ENCODE results near the gene LMO7. TPM values are rescaled to one million over a fixed set of nuclear protein-coding genes. Genes with fewer than 3 reads are reported as not detected.
A peak's percentile ranks its signal among the peaks of the same experiment; 100 is the strongest.

The LMO7 gene
- total and polyA plus RNA-seq, 2 of the 13 experiments (the other 11 are each of a cell fraction or from before 2014, with no cell fraction given): 34.0 to 121 TPM

DNA sequence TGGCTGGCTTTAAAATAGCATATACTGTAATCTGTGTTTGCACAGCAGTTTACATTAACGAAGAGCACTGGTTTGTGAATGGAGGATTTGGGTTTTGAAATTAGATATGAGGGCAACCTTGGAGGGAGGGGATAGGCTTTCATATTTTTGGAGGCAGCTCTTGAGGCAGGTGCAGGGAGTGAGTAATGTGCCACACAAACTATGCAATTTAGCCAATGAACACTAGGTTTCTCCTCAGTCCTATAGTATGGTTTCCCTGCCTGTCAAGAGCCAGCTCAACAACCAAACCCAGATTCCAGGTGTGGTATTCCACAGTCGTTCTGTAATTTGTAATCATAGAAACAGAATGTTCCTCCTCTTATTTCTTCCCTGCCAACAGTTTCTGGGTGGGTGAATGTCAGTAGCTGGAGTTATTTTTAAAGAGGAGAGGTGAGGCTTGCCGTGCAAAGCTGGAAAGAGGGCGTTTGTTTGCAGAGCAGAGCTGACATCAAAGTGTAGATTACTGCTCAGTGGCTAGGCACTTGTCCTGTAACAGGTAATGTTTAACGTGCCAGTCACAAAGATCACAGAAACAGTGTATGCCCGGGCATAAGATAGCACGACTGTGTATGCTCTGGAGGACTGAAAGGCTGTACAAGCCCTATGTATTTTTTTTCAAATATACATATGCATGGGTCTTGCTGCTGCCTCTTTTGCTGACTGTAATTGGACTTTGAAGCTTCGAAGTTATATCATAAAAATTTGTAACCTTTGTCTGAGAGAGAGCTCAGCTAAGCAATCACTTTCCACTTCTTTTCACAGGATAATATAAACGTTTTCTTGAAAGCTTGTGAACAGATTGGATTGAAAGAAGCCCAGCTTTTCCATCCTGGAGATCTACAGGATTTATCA, 124.2 kb downstream of the LMO7 start (continued):
- TF ChIP-seq, protein P1, sequence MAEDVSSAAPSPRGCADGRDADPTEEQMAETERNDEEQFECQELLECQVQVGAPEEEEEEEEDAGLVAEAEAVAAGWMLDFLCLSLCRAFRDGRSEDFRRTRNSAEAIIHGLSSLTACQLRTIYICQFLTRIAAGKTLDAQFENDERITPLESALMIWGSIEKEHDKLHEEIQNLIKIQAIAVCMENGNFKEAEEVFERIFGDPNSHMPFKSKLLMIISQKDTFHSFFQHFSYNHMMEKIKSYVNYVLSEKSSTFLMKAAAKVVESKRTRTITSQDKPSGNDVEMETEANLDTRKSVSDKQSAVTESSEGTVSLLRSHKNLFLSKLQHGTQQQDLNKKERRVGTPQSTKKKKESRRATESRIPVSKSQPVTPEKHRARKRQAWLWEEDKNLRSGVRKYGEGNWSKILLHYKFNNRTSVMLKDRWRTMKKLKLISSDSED (CRISPR knock-in tag; IDR thresholded peaks at IDR 0.05): no peak
- peak; percentile 37; the same call in 1 of the 2 replicates for TF ChIP-seq CBX5 (CRISPR knock-in tag; IDR thresholded peaks at IDR 0.05; ENCODE audit: borderline replicate concordance)
- peak; percentile 15; the same call in 1 of the 2 replicates for TF ChIP-seq ZNF652 (CRISPR knock-in tag; IDR thresholded peaks at IDR 0.05; ENCODE audit: borderline replicate concordance, low read depth)
- TF ChIP-seq ZC3H4 (CRISPR knock-in tag; IDR thresholded peaks at IDR 0.05; ENCODE audit: borderline replicate concordance): no peak
- no peak for TF ChIP-seq SYNCRIP (IDR thresholded peaks at IDR 0.05; ENCODE audit: insufficient read depth, low read depth, low read length)
- peak; percentile 13 to 45; a peak in 2 of 4 replicates for TF ChIP-seq MAFK (conservative IDR thresholded peaks at IDR 0.05 in 1 of 2, IDR thresholded peaks at IDR 0.05 in 1 of 2; ENCODE audit: low read length in 2 of 2)
- TF ChIP-seq, protein P2, sequence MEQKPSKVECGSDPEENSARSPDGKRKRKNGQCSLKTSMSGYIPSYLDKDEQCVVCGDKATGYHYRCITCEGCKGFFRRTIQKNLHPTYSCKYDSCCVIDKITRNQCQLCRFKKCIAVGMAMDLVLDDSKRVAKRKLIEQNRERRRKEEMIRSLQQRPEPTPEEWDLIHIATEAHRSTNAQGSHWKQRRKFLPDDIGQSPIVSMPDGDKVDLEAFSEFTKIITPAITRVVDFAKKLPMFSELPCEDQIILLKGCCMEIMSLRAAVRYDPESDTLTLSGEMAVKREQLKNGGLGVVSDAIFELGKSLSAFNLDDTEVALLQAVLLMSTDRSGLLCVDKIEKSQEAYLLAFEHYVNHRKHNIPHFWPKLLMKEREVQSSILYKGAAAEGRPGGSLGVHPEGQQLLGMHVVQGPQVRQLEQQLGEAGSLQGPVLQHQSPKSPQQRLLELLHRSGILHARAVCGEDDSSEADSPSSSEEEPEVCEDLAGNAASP (CRISPR knock-in tag; IDR thresholded peaks at IDR 0.05; ENCODE audit: borderline replicate concordance): no peak; the same call in 1 of the 2 replicates
- TF ChIP-seq ZFY (CRISPR knock-in tag; IDR thresholded peaks at IDR 0.05): no peak; the same call in 1 of the 2 replicates
- TF ChIP-seq, protein P3, sequence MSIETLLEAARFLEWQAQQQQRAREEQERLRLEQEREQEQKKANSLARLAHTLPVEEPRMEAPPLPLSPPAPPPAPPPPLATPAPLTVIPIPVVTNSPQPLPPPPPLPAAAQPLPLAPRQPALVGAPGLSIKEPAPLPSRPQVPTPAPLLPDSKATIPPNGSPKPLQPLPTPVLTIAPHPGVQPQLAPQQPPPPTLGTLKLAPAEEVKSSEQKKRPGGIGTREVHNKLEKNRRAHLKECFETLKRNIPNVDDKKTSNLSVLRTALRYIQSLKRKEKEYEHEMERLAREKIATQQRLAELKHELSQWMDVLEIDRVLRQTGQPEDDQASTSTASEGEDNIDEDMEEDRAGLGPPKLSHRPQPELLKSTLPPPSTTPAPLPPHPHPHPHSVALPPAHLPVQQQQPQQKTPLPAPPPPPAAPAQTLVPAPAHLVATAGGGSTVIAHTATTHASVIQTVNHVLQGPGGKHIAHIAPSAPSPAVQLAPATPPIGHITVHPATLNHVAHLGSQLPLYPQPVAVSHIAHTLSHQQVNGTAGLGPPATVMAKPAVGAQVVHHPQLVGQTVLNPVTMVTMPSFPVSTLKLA (IDR thresholded peaks at IDR 0.05): 0 out of 2 replicates have a peak, but pooled peaks have one; percentile 15
- TF ChIP-seq KDM2A (CRISPR knock-in tag; IDR thresholded peaks at IDR 0.05; ENCODE audit: borderline replicate concordance, low read depth): no peak
- no peak for TF ChIP-seq HES4 (CRISPR knock-in tag; IDR thresholded peaks at IDR 0.05; ENCODE audit: borderline replicate concordance)
- no peak for TF ChIP-seq ZNF678 (CRISPR knock-in tag; IDR thresholded peaks at IDR 0.05)
- TF ChIP-seq ZNF616 (CRISPR knock-in tag; IDR thresholded peaks at IDR 0.05; ENCODE audit: low read depth): no peak
- no peak; the same call in 1 of the 2 replicates for TF ChIP-seq SRY (CRISPR knock-in tag; IDR thresholded peaks at IDR 0.05)
- TF ChIP-seq ZNF746 (CRISPR knock-in tag; IDR thresholded peaks at IDR 0.05): no peak
- TF ChIP-seq ZNF615 (CRISPR knock-in tag; IDR thresholded peaks at IDR 0.05; ENCODE audit: borderline replicate concordance): no peak
- no peak for TF ChIP-seq ZNF629 (CRISPR knock-in tag; conservative IDR thresholded peaks at IDR 0.05)
- TF ChIP-seq CREB1 (IDR thresholded peaks at IDR 0.05): peak; percentile 45; the same call in 1 of the 2 replicates
- TF ChIP-seq CREB1 (CRISPR knock-in tag; IDR thresholded peaks at IDR 0.05): peak; percentile 81
- no peak for TF ChIP-seq ZNF326 (CRISPR knock-in tag; IDR thresholded peaks at IDR 0.05; ENCODE audit: borderline replicate concordance)
- TF ChIP-seq FOXK2 (IDR thresholded peaks at IDR 0.05): peak; percentile 46; the same call in 1 of the 2 replicates
- TF ChIP-seq, protein P4, sequence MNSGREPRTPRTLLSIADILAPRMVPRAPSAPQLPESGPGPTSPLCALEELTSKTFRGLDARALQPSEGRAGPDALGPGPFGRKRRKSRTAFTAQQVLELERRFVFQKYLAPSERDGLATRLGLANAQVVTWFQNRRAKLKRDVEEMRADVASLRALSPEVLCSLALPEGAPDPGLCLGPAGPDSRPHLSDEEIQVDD (CRISPR knock-in tag; IDR thresholded peaks at IDR 0.05; ENCODE audit: borderline replicate concordance): no peak
- TF ChIP-seq, protein P5, sequence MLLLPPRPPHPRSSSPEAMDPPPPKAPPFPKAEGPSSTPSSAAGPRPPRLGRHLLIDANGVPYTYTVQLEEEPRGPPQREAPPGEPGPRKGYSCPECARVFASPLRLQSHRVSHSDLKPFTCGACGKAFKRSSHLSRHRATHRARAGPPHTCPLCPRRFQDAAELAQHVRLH (CRISPR knock-in tag; IDR thresholded peaks at IDR 0.05; ENCODE audit: borderline replicate concordance, low read depth): no peak
- TF ChIP-seq ZNF235 (CRISPR knock-in tag; IDR thresholded peaks at IDR 0.05; ENCODE audit: borderline replicate concordance): no peak
- TF ChIP-seq ZNF329 (CRISPR knock-in tag; IDR thresholded peaks at IDR 0.05; ENCODE audit: low read depth): no peak

Data from HepG2 (cell line).